Transverse colon (tissue), 4 donors: ENCODE results near the gene PLB1. TPM values are rescaled to one million over a fixed set of nuclear protein-coding genes. Genes with fewer than 3 reads are reported as not detected.

Experiments
- DNase-seq: peaks from one replicate; pipeline ENCODE4 v3.0.0-alpha.2; 2019
- H3K27ac ChIP-seq, 4 donors: fragments of 200-600 bp; sonication (generic); 2 replicates each; pipeline ENCODE4 v1.5.1; 2016 to 2018; ENCODE audit warnings: inconsistent platforms in 4 of 4
- H3K27me3 ChIP-seq: fragments of 200-600 bp; sonication (generic); 2 replicates; pipeline ENCODE4 v1.5.1; 2017; ENCODE audit warnings: inconsistent platforms
- H3K36me3 ChIP-seq, 4 donors: fragments of 200-600 bp; sonication (generic); 2 replicates each; pipeline ENCODE4 v1.5.1; 2017 to 2019; ENCODE audit warnings: inconsistent platforms in 4 of 4
- H3K4me1 ChIP-seq, 4 donors: fragments of 200-600 bp; sonication (generic); 2 replicates each; pipeline ENCODE4 v1.5.1; 2017 to 2020; ENCODE audit warnings: inconsistent platforms in 4 of 4
- H3K4me3 ChIP-seq, 4 donors: fragments of 200-600 bp; sonication (generic); 1 replicate in 1 of 4; 2 replicates in 3 of 4; pipeline versions ENCODE4 v1.5.1 to v1.6.1; 2017 to 2019; ENCODE audit warnings: inconsistent platforms in 4 of 4
- H3K9me3 ChIP-seq, 2 donors: fragments of 200-600 bp; sonication (generic); 2 replicates each; pipeline ENCODE4 v1.5.1; 2017 to 2019; ENCODE audit warnings: inconsistent platforms in 2 of 2
- CTCF ChIP-seq, 5 experiments: fragments of 200-600 bp in 3 of 5; fragments of 450-650 bp in 2 of 5; sonication (generic) in 3 of 5; IDR thresholded peaks; 1 replicate in 2 of 5; 2 replicates in 3 of 5; pipeline ENCODE4 v1.5.1; 2016 to 2017; ENCODE audit warnings: antibody characterized with exemption in 5 of 5, inconsistent platforms in 3 of 5, mild to moderate bottlenecking in 2 of 5, moderate library complexity in 1 of 5
- EP300 ChIP-seq: sonication (generic); formaldehyde crosslinking; IDR thresholded peaks from one replicate; pipeline ENCODE4 v1.6.1; 2017; ENCODE audit warnings: antibody characterized with exemption, low read depth
- POLR2A ChIP-seq: fragments of 450-650 bp; IDR thresholded peaks from one replicate; pipeline ENCODE4 v1.6.1; 2016; ENCODE audit warnings: antibody characterized with exemption, mild to moderate bottlenecking, moderate library complexity
- POLR2AphosphoS5 ChIP-seq, 3 donors: sonication (generic); formaldehyde crosslinking; IDR thresholded peaks; one replicate each; pipeline ENCODE4 v1.6.1; 2016; ENCODE audit warnings: antibody characterized with exemption in 3 of 3
- WGBS, 2 donors: methylation state at CpG; one replicate each; pipeline ENCODE4 v1.1.5; 2018; ENCODE audit warnings: low coverage in 1 of 2; 5-methylcytosine and 5-hydroxymethylcytosine counted together
- in situ Hi-C, 4 donors: fragments of 200-750 bp; cut with MboI; loops; one replicate each; pipeline versions ENCODE4 v1.15.0 to v1.15.1; 2017; ENCODE audit warnings: low sequenced_read_pairs in 3 of 4, low pct_ligation_motif_present in 1 of 4, low pct_unique_long_range_greater_than_20kb in 1 of 4
- intact Hi-C: fragments of 100-400 bp; cut with DNase I; formaldehyde crosslinking; loops from one replicate; pipeline ENCODE4 v1.15.1; 2023; ENCODE audit warnings: low total_unique reads
- total RNA-seq, 4 donors: library from RNA; depleted of rRNA; stranded (reverse); fragments of >200 nt; gene quantifications; one replicate each; pipeline ENCODE4 v1.1.0, GENCODE V29; 2016

PLB1 gene
- total RNA-seq, 4 donors from 2014 or later = 0.20 to 4.2 (median 1.8) TPM

DNA sequence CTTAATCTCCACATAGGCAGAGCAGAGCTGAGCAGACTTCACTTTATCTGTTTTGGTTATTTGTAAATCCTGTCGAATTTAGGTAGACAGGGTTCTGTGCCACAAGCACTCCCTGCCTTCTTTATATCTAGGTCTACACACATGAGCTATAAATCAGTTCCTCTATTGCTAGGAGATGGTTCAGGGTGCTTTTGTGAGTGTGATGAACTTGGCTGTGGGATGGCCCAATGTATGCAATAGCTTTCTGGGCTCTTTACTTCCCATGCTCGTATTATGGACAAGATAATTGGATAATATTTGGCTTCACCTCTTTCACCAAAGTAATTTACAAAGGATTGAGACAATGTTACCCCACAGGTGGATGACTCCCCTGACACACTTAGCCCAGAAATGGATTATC is 72.2 kb downstream of the PLB1 start:
- TF ChIP-seq POLR2AphosphoS5 (IDR thresholded peaks at IDR 0.05) (no peak), CTCF (IDR thresholded peaks at IDR 0.05) (no peak), POLR2A (no peak), EP300 (no peak)
- Histone ChIP-seq H3K36me3 (no peaks in the 10 kb centered on the region), H3K4me1 (peaks cover 0 to 10% (median 2%) of the 10 kb centered on the region in 4 donors), H3K9me3 (no peaks in the 10 kb centered on the region), H3K27ac (no peak overlapping the region), H3K27me3 (no peaks in the 10 kb centered on the region), H3K4me3 (no peak overlapping the region)
- 82 to 90% methylated on average over 2 of the region's 2 CpGs for WGBS, 2 donors
- in situ Hi-C loops = no loop called here
- no peak for DNase-seq
- intact Hi-C loops = no loop called here

DNA sequence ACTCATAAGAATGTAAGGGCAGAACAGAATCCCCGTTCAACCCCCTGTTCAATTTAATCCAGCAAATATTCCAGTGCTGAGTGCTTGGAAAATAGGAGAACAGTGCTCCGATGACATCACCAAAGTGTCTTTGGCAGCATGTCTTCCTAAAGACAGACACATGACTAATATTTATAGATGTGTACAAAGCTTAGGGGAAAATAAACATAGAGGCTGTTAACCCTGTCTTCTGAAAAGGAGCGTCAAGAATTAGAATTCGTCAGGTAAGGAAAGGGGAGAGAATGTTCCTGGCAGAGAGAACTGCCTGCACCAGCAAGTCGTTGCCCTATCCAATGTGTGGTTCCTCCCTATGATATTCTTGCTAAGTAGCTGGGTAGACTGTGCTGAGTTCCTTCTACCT is 72.7 kb downstream of the PLB1 start:
- Histone ChIP-seq H3K27ac (no peak overlapping the region), H3K36me3 (no peaks in the 10 kb centered on the region), H3K4me3 (no peak overlapping the region), H3K9me3 (no peaks in the 10 kb centered on the region), H3K4me1 (peaks cover 0 to 10% (median 2%) of the 10 kb centered on the region in 4 donors), H3K27me3 (no peaks in the 10 kb centered on the region)
- in situ Hi-C loops = no loop called here
- TF ChIP-seq CTCF (IDR thresholded peaks at IDR 0.05) (no peak), POLR2AphosphoS5 (IDR thresholded peaks at IDR 0.05) (no peak)
- WGBS, 2 donors = 64 to 77% methylated on average over 3 to 5 of the region's 5 CpGs
- intact Hi-C loops = no loop called here
- DNase-seq = no peak

GRCh38 chr2:28570431-28570830 is 74.6 kb downstream of the PLB1 start:
- H3K36me3 ChIP-seq = no peaks in the 10 kb centered on the region
- H3K27me3 ChIP-seq = no peaks in the 10 kb centered on the region
- H3K27ac ChIP-seq = no peak overlapping the region
- H3K4me1 ChIP-seq = peaks cover 0 to 10% (median 2%) of the 10 kb centered on the region in 4 donors
- in situ Hi-C loops (no loop called here), intact Hi-C loops (loop anchor here (10.0 kb wide), 1 partner anchor 324 kb away; the partner anchor contains the start of gene WDR43)
- TF ChIP-seq POLR2A (no peak), EP300 (no peak)
- H3K9me3 ChIP-seq = no peaks in the 10 kb centered on the region
- 82 to 90% methylated on average over 2 to 6 of the region's 6 CpGs for WGBS, 2 donors
- H3K4me3 ChIP-seq = no peak overlapping the region
- DNase-seq = no peak

DNA sequence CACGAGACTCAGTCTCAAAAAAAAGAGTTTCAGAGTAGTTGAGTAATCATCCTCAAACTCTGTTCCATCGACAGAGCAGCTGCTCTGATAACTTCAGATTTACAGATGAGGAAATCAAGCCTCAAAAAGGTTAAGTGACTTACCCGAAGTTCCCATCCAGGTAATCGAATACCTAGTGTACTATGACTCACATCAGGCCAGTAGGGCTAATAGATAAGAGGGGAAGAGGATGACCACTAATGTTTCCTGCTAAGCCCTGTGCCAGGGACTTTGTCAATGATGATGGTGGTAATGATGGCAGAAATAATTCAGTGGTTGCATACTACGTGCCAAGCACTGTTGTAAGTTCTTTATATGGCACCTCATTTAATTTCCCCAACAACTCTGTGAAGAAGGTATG is 80.9 kb downstream of the PLB1 start:
- Histone ChIP-seq H3K4me3 (no peak overlapping the region), H3K9me3 (no peaks in the 10 kb centered on the region), H3K4me1 (no peaks in the 10 kb centered on the region), H3K27me3 (no peaks in the 10 kb centered on the region), H3K36me3 (no peaks in the 10 kb centered on the region), H3K27ac (no peak overlapping the region)
- no peak for TF ChIP-seq POLR2AphosphoS5 (IDR thresholded peaks at IDR 0.05)
- TF ChIP-seq CTCF (IDR thresholded peaks at IDR 0.05) = no peak
- no peak for TF ChIP-seq POLR2A
- TF ChIP-seq EP300 = no peak
- in situ Hi-C loops = loop anchor here in 2 of 4 donors (25.0 kb wide), 2 partner anchors 311 to 636 kb away; partner anchors contain the start of gene WDR43 (in 1 of the 2)
- DNase-seq = no peak
- intact Hi-C loops = loop anchor here (10.0 kb wide), 1 partner anchor 318 kb away; the partner anchor contains the start of gene WDR43
- WGBS, 2 donors = 93 to 100% methylated on average over 1 to 5 of the region's 5 CpGs
